Measurements from ENCODE around the gene RAF1.

RAF1 gene

GRCh38 chr3:12568747-12569146 is 95.2 kb downstream of the RAF1 start:
- Histone ChIP-seq H3K27ac (no peak overlapping the region), H3K9me3 (ENCODE audit: low read depth, low read length) (no peaks in the 10 kb centered on the region), H3K9ac (ENCODE audit: insufficient read length) (no peak overlapping the region), H3K36me3 (ENCODE audit: insufficient read depth, low read length) (peaks cover 12% of the 10 kb centered on the region; the same call in 1 of the 2 replicates), H3K4me3 (no peak overlapping the region)
- no peak for TF ChIP-seq EZH2 (IDR thresholded peaks at IDR 0.05)
- TF ChIP-seq FOXP2 (optimal IDR thresholded peaks at IDR 0.05; ENCODE audit: control extremely low read depth, extremely low read length, insufficient read depth): no peak
- TF ChIP-seq POLR2AphosphoS5 (IDR thresholded peaks at IDR 0.05; ENCODE audit: borderline replicate concordance, low read depth, low read length): no peak
- DNase-seq (ENCODE audit: low read depth, low spot score): no peak

GRCh38 chr3:12566976-12567375 is 96.9 kb downstream of the RAF1 start:
- no peak for TF ChIP-seq POLR2AphosphoS5 (IDR thresholded peaks at IDR 0.05; ENCODE audit: borderline replicate concordance, low read depth, low read length)
- TF ChIP-seq FOXP2 (optimal IDR thresholded peaks at IDR 0.05; ENCODE audit: control extremely low read depth, extremely low read length, insufficient read depth): no peak
- no peak for TF ChIP-seq EZH2 (IDR thresholded peaks at IDR 0.05)
- Histone ChIP-seq H3K9me3 (ENCODE audit: low read depth, low read length) (no peaks in the 10 kb centered on the region), H3K9ac (ENCODE audit: insufficient read length) (no peak overlapping the region), H3K27ac (no peak overlapping the region), H3K4me3 (no peak overlapping the region), H3K36me3 (ENCODE audit: insufficient read depth, low read length) (peaks cover under 1% of the 10 kb centered on the region; the same call in 1 of the 2 replicates)
- DNase-seq (ENCODE audit: low read depth, low spot score): no peak

DNA sequence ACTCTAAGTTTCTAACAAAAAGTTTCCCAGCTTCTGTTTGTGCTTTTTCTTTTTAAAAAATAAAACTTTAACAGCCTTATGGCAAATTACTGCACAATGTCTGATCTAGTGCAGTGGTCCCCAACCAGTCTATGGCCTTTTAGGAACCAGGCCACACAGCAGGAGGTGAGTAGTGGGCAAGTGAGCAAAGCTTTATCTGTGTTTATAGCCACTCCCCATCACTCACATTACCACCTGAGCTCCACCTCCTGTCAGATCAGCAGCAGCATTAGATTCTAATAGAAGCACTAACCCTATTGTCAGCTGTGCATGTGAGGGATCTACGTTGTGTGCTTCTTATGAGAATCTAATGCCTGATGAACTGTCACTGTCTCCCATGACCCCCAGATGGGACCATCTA is 101.5 kb downstream of the RAF1 start:
- TF ChIP-seq POLR2AphosphoS5 (IDR thresholded peaks at IDR 0.05; ENCODE audit: borderline replicate concordance, low read depth, low read length) (no peak), FOXP2 (optimal IDR thresholded peaks at IDR 0.05; ENCODE audit: control extremely low read depth, extremely low read length, insufficient read depth) (no peak), EZH2 (IDR thresholded peaks at IDR 0.05) (no peak)
- Histone ChIP-seq H3K27ac (no peak overlapping the region), H3K4me3 (no peak overlapping the region), H3K9me3 (ENCODE audit: low read depth, low read length) (no peaks in the 10 kb centered on the region), H3K9ac (ENCODE audit: insufficient read length) (no peak overlapping the region), H3K36me3 (ENCODE audit: insufficient read depth, low read length) (no peaks in the 10 kb centered on the region)
- DNase-seq (ENCODE audit: low read depth, low spot score): no peak

GRCh38 chr3:12561397-12561796 is 102.5 kb downstream of the RAF1 start:
- Histone ChIP-seq H3K9ac (ENCODE audit: insufficient read length) (no peak overlapping the region), H3K27ac (no peak overlapping the region), H3K4me3 (no peak overlapping the region), H3K9me3 (ENCODE audit: low read depth, low read length) (no peaks in the 10 kb centered on the region), H3K36me3 (ENCODE audit: insufficient read depth, low read length) (no peaks in the 10 kb centered on the region)
- TF ChIP-seq POLR2AphosphoS5 (IDR thresholded peaks at IDR 0.05; ENCODE audit: borderline replicate concordance, low read depth, low read length): no peak
- TF ChIP-seq FOXP2 (optimal IDR thresholded peaks at IDR 0.05; ENCODE audit: control extremely low read depth, extremely low read length, insufficient read depth): no peak
- TF ChIP-seq EZH2 (IDR thresholded peaks at IDR 0.05): no peak
- no peak for DNase-seq (ENCODE audit: low read depth, low spot score)

DNA sequence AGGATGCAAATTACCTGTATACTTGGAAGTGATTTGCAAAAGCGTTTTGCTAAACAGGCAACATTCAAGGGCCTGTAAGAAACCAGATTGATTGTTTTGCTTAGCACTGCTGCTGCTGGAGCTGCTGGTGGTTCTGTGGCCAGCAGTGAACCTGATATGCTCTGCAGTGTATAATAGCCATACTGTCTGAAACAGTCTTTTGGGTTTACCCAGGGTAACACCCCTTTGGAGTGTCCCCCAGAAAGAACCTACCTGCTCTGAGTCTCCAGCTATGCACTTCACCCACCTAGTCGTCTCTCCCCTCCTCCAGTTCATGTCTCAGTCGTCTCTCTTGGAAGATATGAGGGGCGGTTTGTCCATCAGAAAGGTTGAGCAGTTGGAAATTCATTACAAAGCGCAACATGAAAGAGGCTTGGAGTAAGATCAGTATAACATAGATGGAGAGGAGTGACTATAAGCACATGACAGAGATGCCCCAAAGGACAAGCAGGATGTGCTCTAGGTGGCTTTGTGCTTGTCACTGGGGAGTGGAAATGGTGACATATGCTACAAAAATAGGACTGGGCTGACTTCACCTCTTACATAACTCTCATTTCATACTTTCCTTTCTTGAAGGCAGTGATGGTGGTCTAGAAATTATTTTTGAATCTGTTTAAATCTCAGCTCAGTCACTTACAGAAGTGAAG is 103.3 kb downstream of the RAF1 start:
- DNase-seq (ENCODE audit: low read depth, low spot score): no peak
- Histone ChIP-seq H3K9me3 (ENCODE audit: low read depth, low read length) (no peaks in the 10 kb centered on the region), H3K27ac (no peak overlapping the region), H3K36me3 (ENCODE audit: insufficient read depth, low read length) (no peaks in the 10 kb centered on the region), H3K9ac (ENCODE audit: insufficient read length) (no peak overlapping the region), H3K4me3 (no peak overlapping the region)
- TF ChIP-seq POLR2AphosphoS5 (IDR thresholded peaks at IDR 0.05; ENCODE audit: borderline replicate concordance, low read depth, low read length) (no peak), EZH2 (IDR thresholded peaks at IDR 0.05) (no peak), FOXP2 (optimal IDR thresholded peaks at IDR 0.05; ENCODE audit: control extremely low read depth, extremely low read length, insufficient read depth) (no peak)

- DNase-seq (ENCODE audit: low read depth, low spot score): no peak
- Histone ChIP-seq H3K9me3 (ENCODE audit: low read depth, low read length) (no peaks in the 10 kb centered on the region), H3K4me3 (no peak overlapping the region), H3K27ac (no peak overlapping the region), H3K9ac (ENCODE audit: insufficient read length) (no peak overlapping the region), H3K36me3 (ENCODE audit: insufficient read depth, low read length) (no peaks in the 10 kb centered on the region)
- no peak for TF ChIP-seq EZH2 (IDR thresholded peaks at IDR 0.05)
- TF ChIP-seq FOXP2 (optimal IDR thresholded peaks at IDR 0.05; ENCODE audit: control extremely low read depth, extremely low read length, insufficient read depth): no peak
- no peak for TF ChIP-seq POLR2AphosphoS5 (IDR thresholded peaks at IDR 0.05; ENCODE audit: borderline replicate concordance, low read depth, low read length)
Measured at GRCh38 chr3:12559520-12559919, 104.4 kb downstream of the RAF1 start.

- DNase-seq (ENCODE audit: low read depth, low spot score): no peak
- TF ChIP-seq POLR2AphosphoS5 (IDR thresholded peaks at IDR 0.05; ENCODE audit: borderline replicate concordance, low read depth, low read length) (no peak), FOXP2 (optimal IDR thresholded peaks at IDR 0.05; ENCODE audit: control extremely low read depth, extremely low read length, insufficient read depth) (no peak), EZH2 (IDR thresholded peaks at IDR 0.05) (no peak)
- peak overlapping the region; percentile 89 for H3K9ac ChIP-seq (ENCODE audit: insufficient read length)
Measured at GRCh38 chr3:12558706-12559105, 105.2 kb downstream of the RAF1 start.

DNA sequence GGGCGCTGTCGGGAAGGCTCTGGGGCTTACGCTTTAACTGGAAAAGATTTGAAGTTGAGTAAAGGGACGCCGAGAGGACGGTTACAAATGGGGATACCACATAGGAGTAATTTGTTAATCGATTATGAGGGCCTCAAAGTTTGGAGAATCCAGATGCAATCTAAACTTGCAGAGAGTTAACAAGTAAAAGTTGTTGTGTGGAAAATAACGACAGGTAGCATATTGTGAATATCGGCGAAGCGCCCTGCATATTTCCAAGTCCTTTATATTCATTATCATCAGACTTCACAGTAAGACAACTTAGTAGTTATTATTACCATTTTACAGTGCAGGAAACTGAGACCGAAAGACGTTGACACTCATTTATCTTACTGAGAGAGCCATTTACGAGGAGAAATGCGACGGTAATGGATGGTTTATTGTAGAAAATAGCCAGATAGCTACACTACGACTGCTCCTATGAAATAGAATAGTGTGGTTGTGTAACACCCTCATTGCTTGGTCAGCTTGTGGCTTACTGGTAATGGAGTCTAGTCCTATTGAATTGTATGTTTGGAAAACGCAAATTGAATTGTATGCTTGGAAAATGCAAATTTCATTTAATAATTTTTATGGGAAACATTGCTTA is 106.3 kb downstream of the RAF1 start:
- Histone ChIP-seq H3K36me3 (ENCODE audit: insufficient read depth, low read length) (no peaks in the 10 kb centered on the region), H3K27ac (no peak overlapping the region), H3K9me3 (ENCODE audit: low read depth, low read length) (no peaks in the 10 kb centered on the region), H3K9ac (ENCODE audit: insufficient read length) (peak overlapping the region; percentile 89), H3K4me3 (peak overlapping the region; percentile 89)
- TF ChIP-seq FOXP2 (optimal IDR thresholded peaks at IDR 0.05; ENCODE audit: control extremely low read depth, extremely low read length, insufficient read depth) (no peak), POLR2AphosphoS5 (IDR thresholded peaks at IDR 0.05; ENCODE audit: borderline replicate concordance, low read depth, low read length) (no peak), EZH2 (IDR thresholded peaks at IDR 0.05) (no peak)
- DNase-seq (ENCODE audit: low read depth, low spot score): no peak

More at GRCh38 chr3:12558706-12559105, 105.2 kb downstream of the RAF1 start:
- H3K9me3 ChIP-seq (ENCODE audit: low read depth, low read length): no peaks in the 10 kb centered on the region
- no peaks in the 10 kb centered on the region for H3K36me3 ChIP-seq (ENCODE audit: insufficient read depth, low read length)
- peak overlapping the region; percentile 89 for H3K4me3 ChIP-seq
- no peak overlapping the region for H3K27ac ChIP-seq

Measured in SK-N-MC (cell line).